Measurements from ENCODE around the gene OGA.

- TF ChIP-seq POLR2AphosphoS5 (IDR thresholded peaks at IDR 0.05; ENCODE audit: low read depth, low read length) (no peak), POLR2A (IDR thresholded peaks at IDR 0.05; ENCODE audit: low read depth, low read length) (no peak), TAF1 (IDR thresholded peaks at IDR 0.05; ENCODE audit: borderline replicate concordance, low read depth, low read length) (no peak)
Measured at GRCh38 chr10:101843032-101844021, 25.1 kb upstream of the OGA start, which contains the start of gene KCNIP2.

All from GM12892 (cell line).